Body of pancreas (tissue), 4 donors: Measurements from ENCODE around the gene MUC16.

Experiments used
- POLR2A ChIP-seq, 3 donors: fragments of 450-650 bp; IDR thresholded peaks; one replicate each; pipeline ENCODE4 v1.6.1; 2016; ENCODE audit warnings: antibody characterized with exemption in 3 of 3, mild to moderate bottlenecking in 2 of 3
- TF ChIP-seq, protein P1 (sequence below), 7 experiments: fragments of 450-650 bp in 4 of 7; fragments of 200-600 bp in 3 of 7; sonication (generic) in 3 of 7; IDR thresholded peaks; one replicate each; pipeline ENCODE4 v1.5.1; 2016 to 2019; ENCODE audit warnings: antibody characterized with exemption in 7 of 7

DNA sequence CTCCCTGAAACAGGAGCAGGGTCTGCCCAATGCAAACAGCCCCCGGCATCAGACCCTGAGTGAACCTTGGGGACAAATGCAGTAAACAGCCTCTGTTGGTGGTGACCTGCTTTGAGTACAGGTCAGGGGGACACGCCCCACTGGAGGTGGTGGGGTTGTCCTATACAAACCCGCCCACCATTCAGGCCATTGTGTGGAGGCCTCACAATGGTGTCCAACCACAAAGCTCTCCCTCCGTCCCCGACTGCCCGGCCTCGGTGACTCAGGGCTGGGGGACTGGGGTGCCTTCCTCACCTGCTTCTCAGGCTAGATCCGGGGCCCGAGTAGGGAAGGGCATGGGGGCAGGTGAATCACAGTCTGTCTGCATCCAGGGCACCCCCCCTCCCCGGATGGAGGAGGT lies 1.5 kb downstream of the MUC16 start:
- TF ChIP-seq, protein P1, sequence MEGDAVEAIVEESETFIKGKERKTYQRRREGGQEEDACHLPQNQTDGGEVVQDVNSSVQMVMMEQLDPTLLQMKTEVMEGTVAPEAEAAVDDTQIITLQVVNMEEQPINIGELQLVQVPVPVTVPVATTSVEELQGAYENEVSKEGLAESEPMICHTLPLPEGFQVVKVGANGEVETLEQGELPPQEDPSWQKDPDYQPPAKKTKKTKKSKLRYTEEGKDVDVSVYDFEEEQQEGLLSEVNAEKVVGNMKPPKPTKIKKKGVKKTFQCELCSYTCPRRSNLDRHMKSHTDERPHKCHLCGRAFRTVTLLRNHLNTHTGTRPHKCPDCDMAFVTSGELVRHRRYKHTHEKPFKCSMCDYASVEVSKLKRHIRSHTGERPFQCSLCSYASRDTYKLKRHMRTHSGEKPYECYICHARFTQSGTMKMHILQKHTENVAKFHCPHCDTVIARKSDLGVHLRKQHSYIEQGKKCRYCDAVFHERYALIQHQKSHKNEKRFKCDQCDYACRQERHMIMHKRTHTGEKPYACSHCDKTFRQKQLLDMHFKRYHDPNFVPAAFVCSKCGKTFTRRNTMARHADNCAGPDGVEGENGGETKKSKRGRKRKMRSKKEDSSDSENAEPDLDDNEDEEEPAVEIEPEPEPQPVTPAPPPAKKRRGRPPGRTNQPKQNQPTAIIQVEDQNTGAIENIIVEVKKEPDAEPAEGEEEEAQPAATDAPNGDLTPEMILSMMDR (IDR thresholded peaks at IDR 0.05) = no peak
- TF ChIP-seq POLR2A (IDR thresholded peaks at IDR 0.05) = no peak
